Middle frontal gyrus (tissue), 1 donor: ENCODE data around the gene UIMC1.

Experiments
- DNase-seq: peaks from one replicate; pipeline ENCODE4 v3.0.0-alpha.2; 2015; ENCODE audit warnings: low spot score; ENCODE audit errors: extremely low spot score

The UIMC1 gene

DNA sequence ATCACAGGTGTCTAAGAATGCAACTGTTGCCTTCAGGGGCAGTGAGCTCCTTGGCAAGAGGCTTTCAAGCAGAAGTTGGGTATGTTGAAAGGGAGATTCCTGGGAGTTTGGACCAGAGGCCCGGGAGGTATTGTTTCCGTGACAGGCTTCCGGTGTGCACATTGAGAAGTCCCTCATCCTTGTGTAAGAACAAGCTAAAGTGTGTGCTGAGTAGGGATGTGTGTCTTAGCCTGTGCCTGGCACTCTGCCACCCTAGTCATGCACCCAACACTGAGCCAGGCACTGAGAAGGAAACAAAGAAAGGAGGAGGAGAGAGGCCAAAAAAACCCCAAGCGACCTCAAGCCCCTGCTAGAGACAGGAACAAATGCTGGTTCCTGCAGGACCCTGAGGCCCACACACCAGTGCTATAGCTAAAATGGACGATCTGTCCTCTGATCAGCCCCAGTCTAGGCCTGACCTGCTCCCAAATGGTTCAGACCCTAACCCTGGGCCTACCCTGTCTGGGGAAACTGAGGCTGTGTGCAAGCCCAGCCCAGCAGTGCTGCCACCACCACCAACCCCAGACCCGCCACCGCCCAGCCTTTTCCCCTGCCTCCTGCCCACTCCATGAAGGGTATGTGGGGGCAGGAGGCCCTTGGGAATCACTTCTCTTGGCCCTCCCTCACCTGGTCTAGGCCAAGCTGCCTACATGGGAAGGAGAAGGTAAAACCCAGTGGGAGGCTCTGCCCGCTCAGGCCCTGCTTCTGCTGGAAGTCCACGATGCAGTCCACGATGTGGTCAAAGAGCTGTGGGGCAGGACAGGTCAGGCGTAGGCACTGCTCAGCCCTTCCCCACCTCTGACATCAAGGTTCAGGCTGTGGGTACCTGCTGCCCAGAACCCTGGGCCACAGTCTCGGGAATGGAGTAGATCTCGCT, 120.0 kb downstream of the UIMC1 start:
- no peak for DNase-seq

DNA sequence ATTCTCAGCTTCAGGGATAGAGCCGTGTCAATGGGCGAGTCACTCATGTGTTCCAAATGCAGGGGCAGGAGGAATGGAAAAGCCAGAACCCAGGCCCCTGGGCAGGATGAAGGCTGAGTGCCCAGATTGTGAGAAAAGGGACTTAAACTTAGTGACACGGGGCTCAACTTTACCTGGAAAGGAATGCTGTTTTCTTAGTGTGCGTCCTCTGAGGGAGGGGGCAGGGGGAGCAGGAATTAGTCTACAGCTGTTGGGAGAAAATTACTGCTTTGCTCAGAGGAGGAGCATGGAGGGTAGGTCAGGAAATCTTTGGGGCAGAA, 122.0 kb downstream of the UIMC1 start:
- DNase-seq: no peak

DNA sequence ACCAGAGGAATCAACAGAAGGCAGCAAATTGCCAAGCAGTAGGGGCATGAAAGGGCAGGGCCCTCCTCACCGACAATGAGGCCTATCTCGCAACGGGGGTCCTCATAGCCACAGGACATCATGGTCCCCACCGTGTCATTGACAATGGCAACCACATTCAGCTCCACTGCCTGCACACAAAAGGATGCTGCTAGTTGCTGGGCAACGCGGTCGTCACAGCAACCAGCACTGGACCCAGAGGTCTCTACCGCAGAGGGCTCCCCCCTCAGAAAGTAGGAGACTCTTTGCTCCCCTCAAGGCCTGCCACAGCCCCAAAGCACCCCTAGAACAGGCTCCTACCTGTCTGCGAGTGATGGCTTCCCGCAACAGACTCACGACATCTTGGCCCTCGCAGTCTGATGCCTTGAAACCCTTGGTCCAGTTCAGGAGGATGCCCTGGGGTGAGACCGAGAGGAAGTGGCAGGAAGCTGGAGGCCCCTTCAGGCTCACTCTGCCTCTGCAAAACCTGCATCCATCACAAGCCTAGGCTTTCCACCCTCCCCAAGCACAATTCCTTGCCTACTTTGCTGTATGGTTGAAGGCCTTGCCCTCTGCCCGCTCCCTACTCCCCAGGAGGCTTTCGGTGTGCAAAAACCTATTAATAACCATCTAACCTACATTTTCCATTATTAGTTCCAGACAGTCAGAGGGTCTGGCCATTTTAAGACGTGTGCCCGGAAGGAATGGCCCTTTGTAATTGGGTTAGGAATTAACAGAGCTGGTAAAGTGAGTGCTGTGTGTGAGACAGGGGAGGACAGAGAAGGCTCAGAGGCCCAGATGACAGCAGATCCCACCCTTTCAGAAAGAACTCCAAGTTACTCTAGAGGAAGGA, 122.6 kb downstream of the UIMC1 start:
- DNase-seq: no peak

DNA sequence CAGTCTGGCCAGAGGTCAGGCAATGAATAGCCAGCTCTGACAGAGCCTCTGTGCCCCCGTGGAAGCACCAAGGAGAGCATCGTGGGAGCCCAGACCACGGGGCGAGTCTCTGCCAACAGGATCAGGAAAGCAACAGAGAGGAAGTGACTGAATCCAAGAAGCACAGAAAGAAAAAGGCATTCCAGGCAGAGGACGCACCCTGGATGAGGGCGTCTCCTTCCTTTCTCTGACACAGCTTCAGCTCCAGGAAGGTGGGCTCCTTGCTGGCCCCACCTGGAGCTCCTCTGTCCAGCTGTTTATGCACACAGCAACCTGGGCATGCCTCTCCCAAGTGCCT, 124.0 kb downstream of the UIMC1 start:
- DNase-seq: no peak

DNA sequence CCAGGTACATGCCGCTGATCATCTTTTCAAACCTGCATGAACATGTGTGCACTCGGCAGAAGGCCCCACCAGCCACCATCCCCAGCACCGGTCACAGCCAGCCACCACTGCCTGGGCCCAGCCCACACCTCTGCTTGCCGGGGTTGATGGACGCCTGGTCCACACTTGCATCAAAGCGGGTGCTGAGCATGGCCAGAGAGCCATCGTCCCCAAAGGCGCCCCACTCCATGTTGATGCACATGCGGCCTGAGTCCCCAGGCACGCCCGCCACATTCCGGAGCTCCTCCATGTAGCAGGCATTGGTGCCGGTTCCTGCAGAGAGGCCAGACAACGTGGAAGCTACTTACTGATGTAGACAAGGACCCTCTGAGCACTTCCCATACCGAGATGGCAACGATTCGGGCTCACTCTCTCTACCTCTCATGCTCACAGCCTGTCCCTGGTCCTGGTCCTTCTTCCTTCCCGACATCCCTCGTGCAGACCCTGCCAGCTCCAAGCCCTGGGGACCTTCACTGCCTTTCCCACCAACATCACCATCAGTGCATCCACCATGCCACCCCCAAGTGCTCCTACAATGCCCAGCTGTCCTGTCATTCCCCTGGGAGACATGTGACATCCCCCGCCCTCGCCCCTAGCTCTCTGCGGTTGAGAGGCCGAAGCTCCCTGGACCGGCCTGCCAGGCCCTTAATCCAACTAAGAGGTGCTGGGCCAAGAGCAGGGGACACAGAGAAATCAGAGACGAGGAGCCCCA, 124.6 kb downstream of the UIMC1 start:
- DNase-seq: no peak

DNA sequence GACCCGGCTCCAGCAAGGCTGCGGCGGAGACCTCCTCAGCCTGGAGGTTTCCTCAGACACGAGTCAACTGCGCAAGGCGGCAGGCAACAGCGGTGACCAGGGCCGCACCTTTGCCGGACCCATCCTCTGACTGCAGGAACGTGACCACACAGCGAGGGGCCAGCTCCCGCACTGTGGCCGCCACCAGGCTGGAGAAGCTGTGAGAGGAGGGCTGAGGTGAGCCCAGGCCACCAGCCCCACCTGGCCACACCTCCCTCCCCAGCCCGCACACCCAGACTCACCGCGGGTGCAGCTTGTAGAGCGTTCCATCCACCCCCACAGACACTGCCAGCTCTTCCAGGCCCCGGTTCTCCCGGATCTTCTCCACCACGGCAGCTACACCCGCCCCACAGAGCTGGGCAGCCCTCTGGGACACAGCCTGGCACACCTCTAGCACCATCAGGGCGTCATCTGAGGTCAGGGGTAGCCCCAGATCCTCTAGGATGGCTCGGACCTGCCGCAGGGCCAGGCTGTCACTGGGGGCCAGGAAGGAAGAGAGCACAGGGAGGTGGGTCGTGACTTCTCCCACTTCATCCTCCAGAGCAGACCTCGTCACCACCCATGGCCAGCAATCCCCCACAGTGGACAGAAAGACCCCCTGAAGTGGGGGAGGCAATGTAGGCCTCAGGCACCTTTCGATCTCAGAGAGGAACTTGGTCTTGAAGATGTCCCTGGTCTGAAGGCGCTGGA, 125.4 kb downstream of the UIMC1 start:
- DNase-seq: no peak

DNA sequence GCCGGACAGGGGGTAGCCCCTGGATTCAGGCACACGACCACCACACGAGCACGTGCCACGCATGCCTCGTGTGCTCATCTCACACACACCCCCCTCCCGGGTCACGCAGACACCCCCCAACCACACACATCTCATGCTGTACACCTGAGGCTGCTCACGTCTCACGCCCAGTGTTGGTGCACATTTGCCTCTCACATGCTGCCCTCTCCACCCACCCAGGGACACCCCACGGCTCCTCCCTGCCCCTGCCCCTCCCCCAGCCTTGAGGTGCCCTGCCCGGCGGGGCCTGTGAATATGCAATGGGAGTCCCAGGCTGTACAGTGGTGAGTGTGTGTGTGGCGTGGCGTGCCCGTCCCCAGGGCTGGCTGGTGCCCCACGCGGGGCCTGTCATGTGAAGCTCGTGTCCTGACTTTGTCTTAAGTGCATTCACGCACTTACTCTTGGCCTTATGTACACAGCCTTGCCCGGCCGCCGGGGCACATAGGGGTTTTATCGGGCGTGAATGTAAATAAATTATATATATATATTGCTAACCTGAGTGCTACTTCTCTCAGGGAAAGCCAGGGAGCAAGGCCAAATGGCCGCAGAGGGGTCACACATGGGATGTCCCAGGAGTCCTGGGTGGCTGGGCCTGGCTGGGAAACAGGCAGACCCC, 126.1 kb downstream of the UIMC1 start:
- no peak for DNase-seq

DNA sequence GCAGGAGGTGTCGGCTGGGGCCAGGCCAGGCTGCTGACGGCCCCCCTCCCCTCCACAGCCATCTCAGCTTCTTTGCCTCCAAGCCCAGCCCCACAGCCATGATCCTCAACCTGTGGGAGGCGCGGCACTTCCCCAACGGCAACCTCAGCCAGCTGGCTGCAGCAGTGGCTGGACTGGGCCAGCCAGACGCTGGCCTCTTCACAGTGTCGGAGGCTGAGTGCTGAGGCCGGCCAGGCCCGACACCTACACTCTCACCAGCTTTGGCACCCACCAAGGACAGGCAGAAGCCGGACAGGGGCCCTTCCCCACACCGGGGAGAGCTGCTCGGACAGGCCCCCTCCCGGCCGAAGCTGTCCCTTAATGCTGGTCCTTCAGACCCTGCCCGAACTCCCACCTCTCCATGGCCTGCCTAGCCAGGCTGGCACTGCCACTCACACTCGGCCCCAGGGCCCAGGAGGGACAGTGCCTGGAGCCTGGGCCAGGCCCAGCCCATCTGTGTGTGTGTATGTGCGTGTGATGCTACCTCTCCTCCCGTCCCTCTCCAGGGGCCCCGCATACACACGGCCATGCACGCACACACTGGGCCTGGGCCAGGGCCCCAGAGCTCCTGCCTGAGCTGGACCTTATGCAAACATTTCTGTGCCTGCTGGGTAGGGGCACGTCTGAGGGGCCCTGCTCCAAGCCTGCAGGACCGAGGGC, 126.8 kb downstream of the UIMC1 start:
- DNase-seq: no peak

DNA sequence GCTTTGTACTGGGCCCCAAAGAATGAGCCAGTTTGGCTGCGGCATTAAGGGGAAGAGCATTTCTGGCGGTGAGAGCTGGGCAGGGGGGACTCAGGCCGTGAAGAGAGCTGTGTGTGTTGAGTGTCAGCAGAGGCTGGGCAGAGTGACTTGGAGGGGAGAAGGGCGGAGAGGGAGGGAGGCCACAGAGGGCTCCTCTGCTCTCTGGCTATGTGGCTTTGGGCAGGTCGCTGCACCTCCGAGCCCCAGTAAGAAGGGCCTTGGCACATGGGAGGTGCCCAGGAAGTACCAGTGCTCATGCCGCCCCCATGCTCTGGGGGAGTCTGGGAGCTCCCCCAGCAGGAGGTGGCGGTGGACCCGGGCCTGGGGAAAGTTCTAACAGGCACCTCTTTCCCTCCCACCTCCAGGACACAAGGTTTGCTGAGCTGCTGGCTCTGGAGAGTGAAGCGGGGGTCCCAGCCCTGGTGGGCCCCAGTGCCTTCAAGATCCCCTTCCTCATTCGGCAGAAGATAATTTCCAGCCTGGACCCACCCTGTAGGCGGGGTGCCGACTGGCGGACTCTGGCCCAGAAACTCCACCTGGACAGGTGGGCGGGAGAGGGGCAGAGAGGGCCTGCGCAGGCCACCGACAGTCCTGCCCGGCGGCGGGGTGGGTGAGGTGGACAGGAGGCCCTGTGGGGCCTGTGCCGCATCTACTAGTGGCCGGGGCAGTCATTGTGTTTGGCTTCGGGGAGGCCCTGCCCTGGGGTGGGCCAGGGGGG, 127.5 kb downstream of the UIMC1 start:
- DNase-seq: no peak

DNA sequence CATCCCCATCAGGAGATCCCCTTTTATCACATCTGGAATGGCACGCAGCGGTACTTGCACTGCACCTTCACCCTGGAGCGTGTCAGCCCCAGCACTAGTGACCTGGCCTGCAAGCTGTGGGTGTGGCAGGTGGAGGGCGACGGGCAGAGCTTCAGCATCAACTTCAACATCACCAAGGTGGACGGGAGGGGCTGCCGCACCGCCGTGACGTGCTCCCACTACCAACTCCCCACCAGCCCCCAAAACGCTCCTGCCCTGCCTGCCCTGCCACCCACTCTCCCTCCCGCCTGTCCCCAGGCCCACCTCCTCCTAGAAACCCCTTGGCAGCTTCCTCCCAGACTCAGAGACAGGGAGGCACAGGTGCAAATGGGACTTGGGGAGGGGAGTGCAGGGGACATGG, 128.1 kb downstream of the UIMC1 start:
- no peak for DNase-seq

DNA sequence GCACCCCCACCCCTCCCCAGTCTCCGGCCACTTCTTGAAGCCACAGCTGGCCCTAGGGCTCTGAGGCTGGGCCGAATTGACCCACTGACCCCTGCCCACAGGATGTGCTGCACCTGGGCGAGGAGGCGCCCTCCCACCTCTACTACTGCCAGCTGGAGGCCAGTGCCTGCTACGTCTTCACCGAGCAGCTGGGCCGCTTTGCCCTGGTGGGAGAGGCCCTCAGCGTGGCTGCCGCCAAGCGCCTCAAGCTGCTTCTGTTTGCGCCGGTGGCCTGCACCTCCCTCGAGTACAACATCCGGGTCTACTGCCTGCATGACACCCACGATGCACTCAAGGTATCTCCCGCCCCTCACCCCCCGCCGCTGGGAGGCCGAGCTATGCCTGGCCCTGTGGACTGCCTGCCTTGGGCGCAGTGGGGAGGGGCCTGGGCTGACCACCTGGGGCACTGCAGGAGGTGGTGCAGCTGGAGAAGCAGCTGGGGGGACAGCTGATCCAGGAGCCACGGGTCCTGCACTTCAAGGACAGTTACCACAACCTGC, 128.7 kb downstream of the UIMC1 start:
- DNase-seq: no peak

DNA sequence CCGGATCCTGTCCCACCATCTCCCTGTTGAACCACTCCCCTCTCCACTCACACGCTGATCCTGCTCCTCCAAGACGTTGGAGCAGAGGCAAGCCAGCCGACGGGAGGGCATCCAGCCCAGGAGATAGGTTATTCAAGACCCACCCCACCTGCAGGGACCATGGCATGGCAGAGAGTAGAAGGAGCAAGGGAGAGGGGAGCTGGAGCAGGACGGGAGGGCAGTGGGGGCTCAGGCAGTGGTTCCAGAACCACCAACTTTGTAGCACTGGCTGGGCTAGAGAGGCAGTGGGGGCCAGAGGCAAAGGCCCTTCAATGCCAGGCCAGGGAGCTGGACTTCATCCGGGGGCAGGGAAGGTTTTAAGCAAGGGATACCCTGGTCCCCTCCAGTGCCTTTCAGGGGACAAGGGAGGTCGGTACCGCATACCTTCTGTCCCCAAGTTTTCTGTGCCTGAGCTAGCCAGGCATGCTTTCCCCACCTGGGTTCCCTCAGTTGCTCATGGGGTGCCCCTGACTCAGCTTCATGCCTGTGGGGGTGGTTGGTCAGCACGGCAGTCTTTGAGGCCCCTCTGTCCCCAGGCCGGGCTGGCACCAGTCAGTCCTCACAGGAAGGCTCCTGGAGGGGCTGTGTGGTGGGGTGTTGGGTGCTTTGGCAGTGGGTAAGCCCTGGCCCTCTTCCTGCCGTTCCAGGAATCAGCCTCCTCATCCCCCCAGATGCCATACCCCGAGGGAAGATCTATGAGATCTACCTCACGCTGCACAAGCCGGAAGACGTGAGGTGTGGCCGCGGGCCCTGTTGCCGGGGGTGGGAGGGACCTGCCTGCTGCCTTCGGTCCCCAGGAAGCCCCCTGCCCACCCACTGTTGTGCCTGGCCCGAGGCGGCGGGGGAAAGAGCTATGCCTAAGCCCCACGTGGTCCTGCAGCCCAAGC, 129.8 kb downstream of the UIMC1 start:
- DNase-seq: no peak

DNA sequence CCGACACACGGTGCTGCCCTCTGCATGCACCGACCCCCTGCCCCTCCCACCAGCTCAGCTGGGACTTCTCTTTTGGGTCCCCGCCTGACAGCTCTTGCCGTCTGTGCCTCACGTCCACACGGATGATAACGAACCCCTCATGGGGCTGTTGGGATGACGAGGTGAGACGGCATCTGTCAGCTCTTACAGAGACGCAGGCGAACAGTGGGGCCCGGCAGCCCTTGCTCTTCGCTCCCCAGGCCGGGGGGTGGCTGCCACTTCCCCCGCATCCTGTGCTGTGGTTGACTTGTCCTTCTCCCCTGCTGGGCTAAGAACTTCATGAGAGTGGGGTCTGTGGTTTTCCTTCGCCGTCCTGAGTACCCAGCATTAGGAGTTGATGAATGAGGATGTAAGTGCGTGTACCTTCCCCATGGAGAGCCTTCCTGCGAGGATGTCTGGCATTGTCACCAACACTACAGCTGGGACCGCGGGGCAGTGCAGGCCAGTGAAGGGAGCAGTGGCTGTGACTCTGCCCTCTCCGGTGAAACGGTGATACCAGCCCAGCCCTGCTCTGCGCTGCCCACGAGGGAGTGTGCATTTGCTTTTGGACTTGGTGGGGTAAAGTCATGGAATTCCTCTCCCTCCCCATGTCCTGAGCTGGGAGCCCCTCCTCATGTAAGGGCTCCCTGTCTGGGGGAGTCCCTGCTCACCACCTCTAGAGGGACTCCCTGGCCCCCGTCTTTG, 130.6 kb downstream of the UIMC1 start:
- no peak for DNase-seq

DNA sequence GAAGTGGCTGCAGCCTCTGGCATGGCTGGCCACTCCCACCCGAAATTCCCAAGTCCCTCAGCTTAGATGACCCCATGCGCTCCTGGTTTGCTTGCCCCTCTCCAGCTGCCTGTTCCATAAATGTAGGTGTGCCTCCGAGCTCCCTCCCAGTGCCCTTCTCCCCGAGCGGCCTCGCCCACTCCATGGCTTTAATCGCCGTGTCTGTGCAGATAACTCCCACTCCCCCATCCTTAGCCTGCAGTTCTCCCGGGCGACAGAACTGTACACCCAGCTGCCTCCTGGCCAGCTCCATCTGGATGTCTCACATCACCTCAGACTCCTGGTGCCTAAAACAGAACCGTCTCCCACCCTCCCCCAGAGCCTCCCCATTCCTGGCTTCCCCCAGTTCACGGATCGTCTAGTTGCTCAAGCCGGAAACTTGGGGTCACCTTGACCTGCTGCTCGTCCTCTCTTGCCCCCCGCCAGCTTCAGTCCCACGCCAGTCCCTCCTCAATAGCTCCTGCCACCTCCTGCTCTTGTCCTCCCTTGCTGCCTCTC, 131.5 kb downstream of the UIMC1 start:
- no peak for DNase-seq

DNA sequence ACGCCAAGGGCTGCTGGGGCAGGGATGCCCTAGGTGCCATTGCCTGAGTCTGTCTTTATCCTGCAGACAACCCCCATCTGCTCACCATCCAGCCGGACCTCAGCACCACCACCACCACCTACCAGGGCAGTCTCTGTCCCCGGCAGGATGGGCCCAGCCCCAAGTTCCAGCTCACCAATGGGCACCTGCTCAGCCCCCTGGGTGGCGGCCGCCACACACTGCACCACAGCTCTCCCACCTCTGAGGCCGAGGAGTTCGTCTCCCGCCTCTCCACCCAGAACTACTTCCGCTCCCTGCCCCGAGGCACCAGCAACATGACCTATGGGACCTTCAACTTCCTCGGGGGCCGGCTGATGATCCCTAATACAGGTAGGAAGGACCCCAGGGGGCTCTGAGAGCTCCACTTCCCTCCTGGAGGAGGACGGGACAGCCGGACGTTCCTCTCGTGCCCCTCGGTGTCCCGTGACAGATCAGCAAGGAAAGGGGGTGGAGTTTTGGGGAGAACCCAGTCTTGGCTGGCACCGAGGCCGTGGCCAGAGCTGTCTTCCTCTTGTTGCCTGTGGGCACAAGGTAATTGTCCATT, 132.3 kb downstream of the UIMC1 start:
- no peak for DNase-seq

DNA sequence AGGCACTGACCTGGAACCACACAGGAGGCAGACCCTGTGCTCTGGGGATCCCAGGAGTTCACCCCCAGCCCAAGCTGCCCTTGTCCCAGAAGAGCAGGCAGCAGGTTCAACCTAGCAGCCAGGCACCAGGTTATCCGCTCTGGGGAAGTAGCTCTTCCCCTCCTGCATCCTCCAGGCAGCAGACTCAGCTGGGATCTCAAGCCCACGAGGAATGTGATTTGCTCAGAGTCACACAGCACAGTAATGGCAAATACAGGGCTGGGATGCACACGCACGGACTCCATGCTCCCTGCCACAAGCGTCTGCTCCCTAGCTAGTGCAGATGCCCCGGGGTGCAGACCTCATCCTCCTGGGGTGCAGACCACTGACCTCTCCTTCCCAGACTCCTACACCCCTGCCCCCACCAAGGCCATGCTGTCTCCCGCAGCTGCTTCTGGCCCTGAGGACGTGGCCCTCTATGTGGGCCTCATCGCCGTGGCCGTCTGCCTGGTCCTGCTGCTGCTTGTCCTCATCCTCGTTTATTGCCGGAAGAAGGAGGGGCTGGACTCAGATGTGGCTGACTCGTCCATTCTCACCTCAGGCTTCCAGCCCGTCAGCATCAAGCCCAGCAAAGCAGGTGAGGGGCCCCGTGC, 132.9 kb downstream of the UIMC1 start:
- no peak for DNase-seq
